Endometrial microvascular endothelial cells (primary cell): Measurements from ENCODE around the gene RGS12. TPM values are rescaled to one million over a fixed set of nuclear protein-coding genes. Genes with fewer than 3 reads are reported as not detected.

ENCODE experiments used
- in situ Hi-C: cut with HindIII; loops from 2 replicates; pipeline ENCODE4 v1.10.0; 2017; ENCODE audit warnings: low sequenced_read_pairs, low pct_unique_long_range_greater_than_20kb; ENCODE audit errors: inconsistent ontology term
- total RNA-seq: library from RNA; depleted of rRNA; stranded (reverse); fragments of >200 nt; gene quantifications from one replicate; pipeline ENCODE4 v1.2.3, GENCODE V29; 2015; ENCODE audit errors: inconsistent ontology term

RGS12 gene
- total RNA-seq, 1 donor from 2014 or later, result 38.2 TPM

- in situ Hi-C loops, result no loop called here
Observed at GRCh38 chr4:3305610-3306371, 13.0 kb downstream of the RGS12 start.

DNA sequence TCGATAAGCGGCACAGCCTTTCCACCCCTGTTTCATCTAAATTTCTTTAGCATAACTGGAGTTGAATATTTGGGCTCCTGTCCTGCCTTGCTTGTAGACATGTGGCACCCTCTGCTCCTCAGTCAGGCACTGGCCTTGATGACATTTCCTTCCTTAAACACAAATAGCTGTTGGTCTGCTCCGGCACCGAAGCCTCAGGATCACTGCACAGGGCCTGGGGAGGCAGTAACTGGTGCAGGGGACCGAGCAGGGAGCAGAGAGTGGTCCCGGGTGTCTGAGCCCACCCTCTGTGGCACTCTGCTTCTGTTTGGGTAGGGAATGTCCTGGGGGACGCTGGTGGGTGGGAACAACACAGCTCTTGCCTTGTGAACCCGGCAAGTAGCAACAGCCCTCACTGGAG is 13.6 kb downstream of the RGS12 start:
- in situ Hi-C loops, result no loop called here

- in situ Hi-C loops, result no loop called here
Observed at GRCh38 chr4:3307060-3307459, 14.2 kb downstream of the RGS12 start.

DNA sequence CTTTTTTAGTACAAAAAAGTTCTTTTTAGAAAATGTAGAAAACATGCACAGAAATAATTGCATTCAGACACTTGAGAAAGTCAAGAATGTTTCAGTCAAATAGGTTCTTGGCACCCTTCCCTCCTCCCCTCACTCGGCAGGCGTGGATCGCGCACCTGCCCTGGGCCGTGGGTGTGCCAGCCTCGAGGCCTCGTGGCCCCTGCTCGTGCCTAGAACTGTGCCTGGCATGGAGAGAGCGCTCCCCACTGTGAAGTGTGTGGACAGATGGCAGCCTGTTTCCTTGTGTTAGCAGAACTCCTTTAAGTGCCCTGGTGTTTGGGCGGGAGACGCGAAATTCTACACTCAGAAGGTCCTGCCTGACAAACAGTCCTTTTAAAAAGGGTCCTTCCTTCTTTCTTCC is 14.7 kb downstream of the RGS12 start:
- in situ Hi-C loops, result no loop called here

DNA sequence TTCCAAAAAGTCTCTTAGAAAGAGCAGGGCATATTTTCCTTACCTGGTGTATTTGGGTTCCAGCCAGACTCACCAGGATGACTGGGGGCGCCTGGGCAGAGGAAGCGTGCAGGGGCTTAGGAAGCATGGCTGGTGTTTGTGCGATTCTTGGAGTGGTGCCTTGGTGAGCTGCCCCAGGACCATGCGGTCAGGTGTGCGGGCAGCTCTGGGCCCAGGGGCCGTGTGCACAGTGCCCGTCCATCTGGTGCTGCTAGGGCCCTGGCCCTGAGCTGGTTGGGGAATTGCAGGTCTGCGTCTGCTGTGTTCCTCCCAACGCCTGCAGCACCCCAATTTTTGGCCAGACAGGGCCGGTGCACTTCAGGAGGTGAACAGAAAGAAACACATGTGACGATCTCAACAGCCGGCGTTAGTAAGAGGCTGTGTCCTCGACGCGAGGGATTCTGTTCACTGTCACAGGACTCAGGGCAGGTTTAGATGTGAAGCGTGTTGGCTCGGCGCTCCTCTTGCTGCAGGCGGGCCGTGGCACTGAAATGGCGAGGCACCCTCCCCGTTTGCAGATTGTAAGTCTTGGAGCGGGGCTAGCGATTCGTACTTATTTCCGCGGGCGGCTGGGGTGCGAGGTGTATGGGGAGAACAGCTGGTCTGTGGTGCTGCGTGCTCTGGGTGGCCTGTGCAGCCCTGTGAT is 15.2 kb downstream of the RGS12 start:
- in situ Hi-C loops, result no loop called here

- in situ Hi-C loops, result no loop called here
Observed at GRCh38 chr4:3308691-3309090, 15.9 kb downstream of the RGS12 start.

DNA sequence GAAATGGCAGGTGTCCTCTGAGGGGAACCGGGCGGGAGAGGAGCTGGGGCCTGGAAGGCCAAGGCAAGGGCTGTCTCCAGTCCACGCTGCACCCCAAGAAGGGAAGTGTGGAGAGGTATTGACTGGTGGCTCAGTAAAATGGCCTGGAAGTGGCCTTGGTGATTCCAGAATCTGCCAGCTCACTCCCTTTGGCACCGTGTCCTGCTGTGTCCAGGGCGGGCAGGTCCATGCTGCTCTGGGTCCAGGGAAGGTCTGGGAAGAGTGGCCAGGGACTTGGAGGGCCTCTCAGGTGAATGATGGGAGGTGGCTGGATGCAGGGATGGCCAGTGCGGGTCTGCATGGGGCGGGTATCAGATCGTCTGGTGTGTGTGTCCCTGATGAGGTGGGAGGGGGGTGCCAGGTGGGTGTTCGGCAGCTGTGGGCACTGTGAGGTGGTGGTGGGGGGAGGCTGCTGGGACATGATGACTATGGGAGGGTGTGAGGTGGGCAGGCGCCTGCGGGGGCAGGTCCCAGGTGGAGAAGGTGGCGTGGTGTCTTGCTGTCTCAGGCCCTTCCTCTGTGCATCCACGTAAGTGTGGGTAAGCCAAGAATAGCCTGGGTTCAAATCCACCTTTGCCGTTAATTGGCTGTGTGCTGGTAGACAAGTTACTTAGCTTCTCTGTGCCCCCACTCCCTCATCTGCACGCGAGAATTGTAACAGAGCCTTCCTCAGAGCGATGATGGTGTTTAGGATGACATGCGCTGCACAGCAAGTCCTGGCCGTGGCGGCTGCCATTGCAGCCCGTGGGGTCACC is 17.7 kb downstream of the RGS12 start:
- in situ Hi-C loops, result no loop called here

DNA sequence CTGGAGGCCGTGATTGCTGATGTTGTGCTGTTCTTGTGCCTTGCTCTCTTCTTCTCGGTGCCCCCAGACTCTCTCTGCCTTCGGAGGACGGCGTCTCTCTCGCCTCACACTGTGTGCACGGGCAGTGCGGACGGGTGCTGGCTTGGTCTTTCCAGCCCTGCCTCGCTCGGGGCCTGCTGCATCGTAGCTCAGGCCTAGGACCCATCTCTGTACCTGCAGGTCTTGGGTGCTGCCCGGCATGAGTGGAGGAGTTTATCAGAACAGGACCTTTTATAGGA is 18.2 kb downstream of the RGS12 start:
- in situ Hi-C loops, result no loop called here

GRCh38 chr4:3311489-3312171 is 18.8 kb downstream of the RGS12 start:
- in situ Hi-C loops, result no loop called here

DNA sequence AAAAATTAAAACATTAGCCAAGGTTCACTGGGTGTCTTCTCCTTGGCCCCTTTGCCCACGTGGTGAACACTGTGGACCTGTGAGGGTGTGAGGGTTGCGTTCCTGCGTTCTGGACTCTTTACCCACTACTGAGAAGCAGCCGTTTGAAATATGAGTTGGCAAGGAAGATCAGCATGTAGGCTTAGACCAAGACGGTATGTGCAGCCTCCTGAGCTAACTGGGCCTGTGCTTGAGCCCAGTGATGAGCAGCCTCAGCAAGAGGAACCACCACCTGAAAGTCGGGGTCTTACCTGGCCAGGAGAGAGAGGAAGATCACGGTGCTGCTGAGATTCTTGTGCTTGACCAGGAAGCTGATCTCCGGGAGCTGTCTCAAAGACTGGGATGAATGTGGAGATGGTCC is 19.5 kb downstream of the RGS12 start:
- in situ Hi-C loops, result no loop called here

DNA sequence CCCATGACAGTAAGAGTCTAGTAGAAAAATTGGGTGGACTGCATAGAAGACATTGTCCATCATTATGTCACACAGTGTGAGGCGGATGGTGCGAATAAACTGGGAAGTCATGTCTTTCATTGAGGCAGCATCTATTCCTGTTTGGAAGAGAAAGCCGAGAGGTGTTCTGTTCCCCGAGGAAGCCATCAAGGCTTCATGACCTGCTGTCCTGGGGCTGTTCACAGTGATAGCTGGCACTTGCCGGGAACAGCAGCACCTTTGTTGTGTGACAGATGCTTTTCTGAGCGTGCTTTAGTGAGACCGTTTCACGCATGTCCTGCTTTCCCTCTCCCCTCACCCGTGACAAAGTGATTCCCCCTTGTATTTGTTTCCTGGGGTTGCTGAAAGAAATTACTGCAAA is 20.3 kb downstream of the RGS12 start:
- in situ Hi-C loops, result no loop called here

GRCh38 chr4:3313556-3314228 is 20.9 kb downstream of the RGS12 start:
- in situ Hi-C loops, result no loop called here

- in situ Hi-C loops, result no loop called here
Observed at GRCh38 chr4:3314706-3315260, 22.0 kb downstream of the RGS12 start.

DNA sequence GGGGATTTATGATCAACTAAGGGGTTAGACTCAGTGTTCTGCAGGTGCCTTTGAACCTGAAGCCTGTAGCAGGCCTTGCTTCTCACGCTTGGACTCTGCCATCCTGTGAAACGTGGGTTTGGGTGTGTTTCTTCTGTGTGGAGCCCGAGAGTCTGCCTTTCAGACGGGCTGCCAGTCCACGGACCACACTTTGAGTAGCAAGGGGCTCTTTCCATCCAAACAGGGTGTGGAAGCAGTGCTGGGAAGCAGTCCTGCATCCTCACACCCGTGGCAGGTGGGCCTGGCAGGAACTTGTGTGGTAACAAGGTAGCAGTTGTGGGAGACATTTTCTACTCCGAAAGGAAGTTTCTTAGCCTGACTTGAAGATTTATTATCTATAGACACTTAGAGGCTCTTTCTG is 22.7 kb downstream of the RGS12 start:
- in situ Hi-C loops, result no loop called here

DNA sequence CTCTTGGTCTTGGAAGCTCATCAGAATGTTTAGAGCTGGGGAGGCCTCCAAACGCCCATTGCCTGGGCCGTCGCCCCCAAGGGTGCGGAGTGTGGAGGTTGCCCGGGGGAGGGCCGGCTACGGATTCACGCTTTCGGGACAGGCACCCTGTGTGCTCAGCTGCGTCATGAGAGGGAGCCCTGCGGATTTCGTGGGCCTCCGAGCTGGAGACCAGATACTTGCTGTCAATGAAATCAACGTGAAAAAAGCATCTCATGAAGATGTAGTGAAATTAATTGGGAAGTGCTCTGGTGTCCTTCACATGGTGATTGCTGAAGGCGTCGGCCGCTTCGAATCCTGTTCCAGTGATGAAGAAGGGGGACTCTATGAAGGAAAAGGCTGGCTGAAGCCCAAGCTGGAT is 23.3 kb downstream of the RGS12 start:
- in situ Hi-C loops, result no loop called here

DNA sequence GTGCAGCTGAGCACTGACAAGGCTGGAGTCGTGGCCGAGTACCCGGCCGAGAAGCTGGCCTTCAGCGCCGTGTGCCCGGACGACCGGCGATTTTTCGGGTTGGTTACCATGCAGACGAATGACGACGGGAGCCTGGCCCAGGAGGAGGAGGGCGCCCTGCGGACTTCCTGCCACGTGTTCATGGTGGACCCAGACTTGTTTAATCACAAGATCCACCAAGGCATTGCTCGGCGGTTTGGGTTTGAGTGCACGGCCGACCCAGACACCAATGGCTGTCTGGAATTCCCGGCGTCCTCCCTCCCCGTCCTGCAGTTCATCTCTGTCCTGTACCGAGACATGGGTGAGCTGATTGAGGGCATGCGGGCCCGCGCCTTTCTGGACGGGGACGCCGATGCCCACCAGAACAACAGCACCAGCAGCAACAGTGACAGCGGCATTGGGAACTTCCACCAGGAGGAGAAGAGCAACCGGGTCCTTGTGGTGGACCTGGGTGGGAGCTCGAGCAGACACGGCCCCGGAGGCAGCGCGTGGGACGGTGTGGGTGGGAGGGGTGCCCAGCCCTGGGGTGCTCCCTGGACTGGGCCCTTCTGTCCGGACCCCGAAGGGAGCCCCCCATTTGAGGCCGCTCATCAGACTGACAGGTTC is 24.3 kb downstream of the RGS12 start:
- in situ Hi-C loops, result no loop called here

GRCh38 chr4:3317656-3318211 is 24.9 kb downstream of the RGS12 start:
- in situ Hi-C loops, result no loop called here

GRCh38 chr4:3318561-3319021 is 25.8 kb downstream of the RGS12 start:
- in situ Hi-C loops, result no loop called here
